HUES64 (cell line): ENCODE results near the gene SMIM38.

Source experiments
- H3K27ac ChIP-seq: 2 replicates; pipeline ENCODE4 v1.7.0; 2013; ENCODE audit warnings: low read depth, low read length, inconsistent platforms
- H3K27me3 ChIP-seq: 2 replicates; pipeline ENCODE4 v1.6.1; 2013; ENCODE audit warnings: mild to moderate bottlenecking, low read length; ENCODE audit not compliant: insufficient read depth
- H3K36me3 ChIP-seq: 2 replicates; pipeline ENCODE4 v1.6.1; 2013; ENCODE audit warnings: mild to moderate bottlenecking, low read length; ENCODE audit not compliant: insufficient read depth
- H3K4me1 ChIP-seq: 2 replicates; pipeline ENCODE4 v1.6.1; 2013; ENCODE audit warnings: mild to moderate bottlenecking, low read length, moderate library complexity; ENCODE audit not compliant: insufficient read depth
- H3K4me3 ChIP-seq: 2 replicates; pipeline ENCODE4 v1.5.1; 2013; ENCODE audit warnings: mild to moderate bottlenecking, low read length, moderate library complexity
- H3K9ac ChIP-seq: 2 replicates; pipeline ENCODE4 v1.6.1; 2013; ENCODE audit warnings: mild to moderate bottlenecking, low read depth, low read length
- H3K9me3 ChIP-seq: 2 replicates; pipeline ENCODE4 v1.6.1; 2013; ENCODE audit warnings: low read depth, low read length; ENCODE audit not compliant: insufficient read depth
- WGBS: fragments of 150-250, 120-280 bp; methylation state at CpG from one replicate; pipeline ENCODE4 v1.1.7; 2013; ENCODE audit warnings: missing lambda C conversion rate; 5-methylcytosine and 5-hydroxymethylcytosine counted together

The SMIM38 gene

DNA sequence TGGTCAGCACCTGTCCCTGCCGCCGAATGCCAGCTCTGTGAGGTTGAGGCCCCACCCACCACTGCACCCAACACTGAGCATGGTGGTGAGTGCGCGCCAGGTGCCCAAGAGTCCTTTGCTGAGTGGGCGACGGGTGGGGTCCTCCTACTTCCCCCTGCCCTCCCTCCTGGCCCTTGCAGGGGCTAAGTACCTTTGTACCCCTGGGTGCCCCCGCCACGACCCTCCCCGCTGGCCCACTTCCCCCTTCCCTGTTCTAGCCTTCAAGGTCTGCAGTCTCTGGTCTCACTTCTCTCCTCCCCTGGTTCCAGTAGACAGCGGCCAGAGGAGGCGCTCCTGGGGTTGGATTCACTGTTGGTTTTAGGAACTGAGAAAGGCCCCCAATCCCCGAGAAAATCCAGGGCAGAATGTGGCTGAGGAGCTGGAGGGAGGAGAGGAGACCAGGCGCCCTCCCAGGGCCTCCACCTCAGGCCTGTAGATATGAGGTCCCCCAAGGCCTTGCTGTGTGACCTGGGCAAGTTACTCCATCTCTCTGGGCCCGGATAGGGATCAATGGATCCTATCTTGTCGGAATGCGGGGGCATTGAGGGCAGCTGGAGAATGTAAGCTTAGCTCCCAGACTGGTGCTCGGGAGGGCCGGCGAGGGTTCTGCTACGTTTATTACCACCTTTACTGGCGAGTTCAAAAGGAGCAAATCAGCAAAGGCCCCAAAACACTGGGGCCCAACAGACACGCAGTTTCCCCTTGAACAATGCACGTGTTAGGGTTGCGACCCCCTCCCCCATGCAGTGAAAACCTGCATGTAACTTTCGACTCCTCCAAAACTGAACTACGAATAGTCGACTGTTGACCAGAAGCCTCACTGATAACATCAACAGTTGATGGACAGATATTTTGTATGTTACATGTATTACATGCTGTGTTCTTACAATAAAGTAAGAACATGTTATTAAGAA is 31.9 kb upstream of the SMIM38 start:
- peak overlapping the region; percentile 37 for H3K4me3 ChIP-seq
- H3K4me1 ChIP-seq = peaks cover 22% of the 10 kb centered on the region
- peaks cover 12% of the 10 kb centered on the region; the same call in 1 of the 2 replicates for H3K9me3 ChIP-seq
- no peaks in the 10 kb centered on the region for H3K36me3 ChIP-seq
- peak overlapping the region; percentile 93 for H3K27ac ChIP-seq
- WGBS = 69% methylated on average over 27 of the region's 27 CpGs
- no peaks in the 10 kb centered on the region for H3K27me3 ChIP-seq
- H3K9ac ChIP-seq = peak overlapping the region; percentile 57; the same call in 1 of the 2 replicates

DNA sequence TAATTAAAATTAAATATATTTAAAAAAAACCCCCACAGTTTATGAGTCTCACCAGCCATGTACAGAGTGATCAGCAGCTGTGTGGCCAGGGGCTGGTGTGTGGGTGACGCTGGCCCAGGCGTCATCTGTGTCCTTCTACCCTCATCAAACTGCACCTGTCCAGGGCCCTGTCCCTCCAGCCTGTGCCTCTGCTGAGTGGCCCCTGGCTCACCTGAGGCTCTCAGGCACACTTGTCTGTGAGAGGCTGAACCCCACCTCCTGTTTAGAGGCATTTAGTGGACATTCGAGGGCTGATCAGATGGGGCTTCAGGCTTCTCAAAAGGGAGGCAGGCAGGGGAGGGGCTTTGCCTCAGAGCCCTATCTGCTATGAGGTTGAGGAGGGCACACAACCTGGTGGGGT is 29.9 kb upstream of the SMIM38 start:
- Histone ChIP-seq H3K9ac (no peak overlapping the region), H3K9me3 (peaks cover 5% of the 10 kb centered on the region; the same call in 1 of the 2 replicates), H3K4me1 (peaks cover 22% of the 10 kb centered on the region), H3K27me3 (no peaks in the 10 kb centered on the region), H3K27ac (no peak overlapping the region), H3K36me3 (no peaks in the 10 kb centered on the region), H3K4me3 (no peak overlapping the region)
- 89% methylated on average over 3 of the region's 3 CpGs for WGBS

DNA sequence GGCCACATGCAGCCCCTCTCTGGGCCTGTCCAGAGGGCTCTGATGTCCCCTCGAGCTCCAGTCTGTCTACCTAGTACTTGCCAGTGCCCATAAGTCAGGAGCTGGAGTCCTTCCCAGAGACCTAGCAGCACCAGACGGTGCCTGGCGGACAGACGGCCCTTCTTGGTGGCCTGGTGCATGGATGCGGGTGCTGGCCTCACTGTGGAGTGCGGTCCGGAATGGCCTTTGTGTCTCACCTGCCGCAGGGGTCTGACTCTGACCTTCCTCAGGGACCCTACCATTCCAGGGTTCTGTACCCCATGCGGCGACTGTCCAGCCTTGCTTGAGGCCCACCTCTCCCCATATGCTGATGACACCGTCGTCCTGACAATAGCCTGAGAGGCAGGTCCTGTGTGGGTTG is 29.4 kb upstream of the SMIM38 start:
- no peaks in the 10 kb centered on the region for H3K36me3 ChIP-seq
- H3K4me3 ChIP-seq = no peak overlapping the region
- 93% methylated on average over 12 of the region's 12 CpGs for WGBS
- H3K9ac ChIP-seq = no peak overlapping the region
- H3K9me3 ChIP-seq = peaks cover 5% of the 10 kb centered on the region; the same call in 1 of the 2 replicates
- peaks cover 22% of the 10 kb centered on the region for H3K4me1 ChIP-seq
- no peaks in the 10 kb centered on the region for H3K27me3 ChIP-seq
- H3K27ac ChIP-seq = no peak overlapping the region

DNA sequence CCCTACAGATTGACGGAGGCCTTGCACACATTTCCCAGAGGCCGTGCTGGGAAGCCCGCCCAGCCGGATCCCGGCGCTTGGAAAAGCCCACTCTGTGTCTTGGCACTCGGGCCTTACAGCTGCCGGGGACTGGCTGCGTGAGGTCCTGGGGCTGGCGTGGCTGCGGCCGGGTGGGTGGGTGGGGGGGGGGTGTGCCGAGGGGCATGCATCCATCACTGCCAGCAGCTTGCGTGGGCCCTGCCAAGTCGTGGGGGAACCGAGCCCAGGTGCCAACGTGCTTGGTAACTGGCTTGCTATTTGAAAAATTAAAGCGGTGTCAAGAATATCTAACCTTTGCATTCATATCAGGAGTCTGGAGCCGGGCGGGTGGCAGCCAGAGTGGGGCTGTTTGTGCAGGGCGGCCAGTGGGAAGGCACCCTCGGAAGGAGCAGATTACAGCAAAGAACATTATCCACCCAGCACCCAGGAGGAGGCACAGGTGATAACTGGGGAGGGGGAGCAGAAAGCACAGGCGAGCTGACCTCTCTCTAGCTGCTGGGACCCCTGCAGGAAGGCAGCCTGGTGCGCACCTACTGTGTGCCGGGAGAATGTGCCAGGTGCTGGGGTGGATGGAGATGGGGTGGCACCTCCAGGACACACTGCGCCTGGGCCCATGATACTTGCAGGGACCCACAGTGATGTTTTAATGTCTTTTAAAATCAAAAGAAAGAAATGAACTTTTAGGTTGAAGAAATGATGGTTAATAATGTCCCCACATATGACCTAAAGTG is 28.5 kb upstream of the SMIM38 start:
- H3K4me1 ChIP-seq = peaks cover 22% of the 10 kb centered on the region
- peaks cover 5% of the 10 kb centered on the region; the same call in 1 of the 2 replicates for H3K9me3 ChIP-seq
- H3K27ac ChIP-seq = no peak overlapping the region
- no peaks in the 10 kb centered on the region for H3K36me3 ChIP-seq
- H3K27me3 ChIP-seq = no peaks in the 10 kb centered on the region
- 91% methylated on average over 25 of the region's 26 CpGs for WGBS
- no peak overlapping the region for H3K9ac ChIP-seq
- H3K4me3 ChIP-seq = no peak overlapping the region

DNA sequence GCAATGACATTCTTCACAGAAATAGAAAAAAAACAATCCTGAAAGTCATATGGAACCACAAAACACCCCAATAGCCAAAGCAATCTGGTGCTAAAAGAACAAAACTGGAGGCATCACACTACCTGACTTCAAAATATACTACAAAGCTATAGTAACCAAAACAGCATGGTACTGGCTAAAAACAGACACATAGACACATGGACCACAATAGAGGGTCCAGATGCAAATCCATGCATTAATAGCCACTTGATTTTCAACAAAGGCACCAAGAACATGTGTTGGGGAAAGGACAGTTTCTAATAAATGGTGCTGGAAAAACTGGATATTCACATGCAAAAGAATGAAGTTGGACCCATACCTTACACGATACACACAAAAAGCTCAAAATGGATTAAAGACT is 27.9 kb upstream of the SMIM38 start:
- H3K9ac ChIP-seq = no peak overlapping the region
- H3K36me3 ChIP-seq = no peaks in the 10 kb centered on the region
- H3K4me1 ChIP-seq = peaks cover 19% of the 10 kb centered on the region
- H3K27me3 ChIP-seq = no peaks in the 10 kb centered on the region
- H3K4me3 ChIP-seq = no peak overlapping the region
- no peak overlapping the region for H3K27ac ChIP-seq
- peaks cover 9% of the 10 kb centered on the region for H3K9me3 ChIP-seq
- WGBS = no CpG with 5 or more reads among the region's 1 CpG

DNA sequence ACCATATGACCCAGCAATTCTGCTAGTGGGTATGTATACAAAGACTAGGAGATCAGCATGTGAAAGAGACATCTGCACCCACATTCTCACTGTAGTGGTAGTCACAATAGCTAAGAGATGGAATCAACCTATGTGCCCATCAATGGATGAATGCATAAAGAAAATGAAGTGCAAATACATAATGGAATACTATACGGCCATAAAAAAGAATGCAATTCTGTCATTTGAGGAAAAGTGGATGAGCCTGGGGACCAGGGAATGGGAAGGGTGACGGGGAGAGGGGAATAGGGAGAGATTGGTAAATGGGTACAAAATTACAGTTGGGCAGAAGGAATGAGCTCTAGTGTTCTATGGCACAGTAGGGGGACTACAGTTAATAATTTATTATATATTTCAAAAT is 26.7 kb upstream of the SMIM38 start:
- Histone ChIP-seq H3K9me3 (peaks cover 14% of the 10 kb centered on the region), H3K9ac (no peak overlapping the region), H3K27me3 (no peaks in the 10 kb centered on the region), H3K4me3 (no peak overlapping the region), H3K4me1 (peaks cover 7% of the 10 kb centered on the region), H3K27ac (no peak overlapping the region), H3K36me3 (no peaks in the 10 kb centered on the region)
- 95% methylated on average over 2 of the region's 2 CpGs for WGBS

DNA sequence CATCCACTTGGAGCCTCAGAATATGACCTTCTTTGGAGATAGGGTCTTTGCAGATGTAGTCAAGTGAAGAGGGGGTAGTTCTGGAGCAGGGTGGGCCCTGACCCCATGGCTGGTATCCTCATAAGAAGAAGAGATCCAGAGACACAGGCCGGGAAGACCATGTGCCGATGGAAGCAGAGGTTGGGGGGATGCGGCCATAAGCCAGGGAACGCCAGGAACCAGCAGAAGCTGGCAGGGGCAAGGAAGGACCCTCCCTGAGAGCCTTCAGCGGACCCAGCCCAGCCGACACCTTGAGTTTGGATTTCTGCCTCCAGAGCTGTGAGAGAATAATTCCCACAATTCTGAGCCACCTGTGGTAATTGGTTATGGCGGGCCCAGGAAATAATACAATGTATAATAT is 26.1 kb upstream of the SMIM38 start:
- Histone ChIP-seq H3K4me1 (peaks cover 4% of the 10 kb centered on the region; the same call in 1 of the 2 replicates), H3K27ac (no peak overlapping the region), H3K9me3 (peaks cover 14% of the 10 kb centered on the region), H3K27me3 (no peaks in the 10 kb centered on the region), H3K4me3 (no peak overlapping the region), H3K36me3 (no peaks in the 10 kb centered on the region), H3K9ac (no peak overlapping the region)
- 96% methylated on average over 6 of the region's 7 CpGs for WGBS

DNA sequence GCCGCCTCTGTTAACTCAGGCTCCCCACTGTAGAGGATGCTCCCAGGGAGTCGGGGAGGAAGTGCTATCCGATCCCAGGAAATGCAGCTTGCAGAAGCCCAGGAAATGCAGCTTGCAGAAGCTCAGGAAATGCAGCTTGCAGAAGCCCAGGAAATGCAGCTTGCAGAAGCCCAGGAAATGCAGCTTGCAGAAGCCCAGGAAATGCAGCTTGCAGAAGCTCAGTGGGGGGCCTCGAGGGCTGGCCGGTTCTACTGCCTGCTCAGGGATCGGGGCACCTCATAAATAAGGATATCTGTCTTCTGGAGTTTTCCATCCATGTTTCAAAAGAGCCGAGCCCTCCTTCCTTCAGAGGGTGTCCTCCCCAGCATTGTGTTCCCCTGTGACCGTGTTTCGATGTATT is 25.1 kb upstream of the SMIM38 start:
- H3K27ac ChIP-seq = no peak overlapping the region
- H3K36me3 ChIP-seq = no peaks in the 10 kb centered on the region
- no peak overlapping the region for H3K9ac ChIP-seq
- peaks cover 14% of the 10 kb centered on the region for H3K9me3 ChIP-seq
- H3K4me3 ChIP-seq = no peak overlapping the region
- H3K4me1 ChIP-seq = peaks cover 4% of the 10 kb centered on the region; the same call in 1 of the 2 replicates
- WGBS = 65% methylated on average over 9 of the region's 9 CpGs
- no peaks in the 10 kb centered on the region for H3K27me3 ChIP-seq

DNA sequence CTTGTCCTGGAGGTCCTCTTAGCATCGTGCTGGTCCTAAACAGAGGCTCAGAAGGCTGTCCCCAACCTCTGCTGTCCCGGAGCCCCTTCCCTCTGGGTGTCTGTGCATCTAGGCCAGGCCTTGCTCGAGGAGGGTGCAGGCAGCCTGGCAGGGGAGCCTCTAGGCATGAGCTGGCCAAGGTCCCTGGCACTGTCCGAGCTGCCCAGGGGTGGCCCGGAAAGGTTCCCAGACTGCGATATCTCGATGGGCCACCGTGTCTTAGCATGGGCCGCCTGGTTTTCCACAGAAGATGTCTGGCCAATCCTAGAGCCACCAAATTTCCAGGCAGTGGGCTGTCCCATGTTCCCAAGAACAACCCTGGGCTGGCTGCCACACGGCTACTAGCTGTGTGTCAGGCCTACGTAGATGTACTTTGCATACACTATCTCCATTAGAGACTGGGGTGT is 24.6 kb upstream of the SMIM38 start:
- H3K9ac ChIP-seq = no peak overlapping the region
- no peak overlapping the region for H3K4me3 ChIP-seq
- H3K9me3 ChIP-seq = peaks cover 14% of the 10 kb centered on the region
- WGBS = 90% methylated on average over 11 of the region's 11 CpGs
- peaks cover 4% of the 10 kb centered on the region; the same call in 1 of the 2 replicates for H3K4me1 ChIP-seq
- no peak overlapping the region for H3K27ac ChIP-seq
- H3K36me3 ChIP-seq = no peaks in the 10 kb centered on the region
- H3K27me3 ChIP-seq = no peaks in the 10 kb centered on the region

DNA sequence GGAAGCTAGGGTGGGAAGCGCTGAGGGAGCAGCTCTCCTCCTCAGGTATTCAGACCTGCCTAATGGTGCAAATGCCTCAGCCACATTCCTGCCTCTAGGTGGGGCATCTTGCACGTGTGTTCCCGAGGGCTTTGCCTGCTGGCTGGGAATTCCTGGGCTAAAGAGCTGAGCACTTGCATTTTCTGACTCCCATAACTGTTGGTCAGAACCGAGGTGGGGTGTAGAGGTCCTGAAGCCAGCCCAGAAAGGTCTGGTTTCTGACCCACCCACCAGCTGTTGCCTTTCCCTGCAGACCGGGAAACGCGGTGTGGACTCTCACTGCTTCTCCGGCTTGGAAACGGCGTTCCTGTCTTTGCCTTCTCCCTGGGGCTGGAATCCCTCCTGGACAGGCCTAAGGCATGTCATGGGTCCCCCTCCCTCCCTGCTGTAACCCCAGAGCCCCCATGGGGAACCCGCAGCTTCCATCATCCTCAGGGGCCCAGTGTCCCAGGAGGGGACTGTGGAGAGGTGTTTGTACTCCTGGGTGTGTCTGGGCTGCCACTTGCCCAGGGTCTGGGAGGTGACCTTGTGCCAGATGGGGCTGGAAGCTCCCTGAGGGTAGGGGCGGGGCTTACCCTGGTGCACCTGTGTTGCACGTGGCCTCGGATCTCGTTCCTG is 24.0 kb upstream of the SMIM38 start:
- 0 out of 2 replicates have a peak overlapping the region, but pooled peaks have one; percentile 9 for H3K27ac ChIP-seq
- peaks cover 14% of the 10 kb centered on the region for H3K9me3 ChIP-seq
- H3K27me3 ChIP-seq = no peaks in the 10 kb centered on the region
- no peak overlapping the region for H3K4me3 ChIP-seq
- H3K9ac ChIP-seq = no peak overlapping the region
- no peaks in the 10 kb centered on the region for H3K36me3 ChIP-seq
- WGBS = 56% methylated on average over 15 of the region's 15 CpGs
- H3K4me1 ChIP-seq = peaks cover 4% of the 10 kb centered on the region; the same call in 1 of the 2 replicates
